NCI-H1105 (cell line): ENCODE measurements around the gene CAGE1.
"Not testable (repeated sequence)": the region's sequence is repeated elsewhere in the genome, so short reads cannot be mapped to it uniquely, and the experiment has no call there.

Source experiments
- DNase-seq: peaks from one replicate; lab custom pipeline; 2025; lab: John Stamatoyannopoulos, UW

The CAGE1 gene

DNA sequence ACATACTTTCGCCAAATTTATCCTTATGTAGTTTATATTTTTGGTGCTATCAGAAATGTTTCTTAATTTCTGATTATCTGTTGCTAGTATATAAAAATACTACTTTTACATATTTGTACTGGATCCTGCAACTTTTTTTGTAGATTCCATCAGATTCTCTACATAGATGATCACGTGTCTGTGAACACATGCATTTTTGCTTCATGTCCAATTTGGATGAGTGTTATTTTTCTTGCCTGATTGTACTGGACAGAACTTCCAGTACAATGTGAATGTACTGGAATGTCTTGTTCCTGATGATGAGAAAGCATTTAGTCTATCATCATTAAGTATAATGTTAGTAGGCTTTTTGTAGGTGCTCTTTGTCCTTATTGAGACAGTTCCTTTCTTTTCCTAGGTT, 51.5 kb downstream of the CAGE1 start:
- DNase-seq = no peak

DNA sequence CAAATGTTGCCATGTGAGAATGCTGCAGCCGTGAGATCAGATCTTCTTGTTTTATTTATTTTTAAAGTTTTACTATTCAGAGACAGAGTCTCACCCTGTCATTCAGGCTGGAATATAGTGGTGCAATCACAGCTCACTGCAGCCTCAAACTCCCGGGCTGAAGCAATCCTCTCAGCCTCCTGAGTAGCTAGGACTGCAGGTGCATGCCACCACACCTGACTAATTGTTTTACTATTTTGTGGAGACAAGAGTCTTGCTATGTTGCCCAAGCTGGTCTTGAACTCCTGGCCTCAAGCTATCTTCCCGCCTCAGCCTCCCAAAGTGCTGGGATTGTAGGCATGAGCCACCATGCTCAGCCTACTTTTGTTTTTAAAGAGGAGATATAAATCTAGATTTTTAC, 54.0 kb downstream of the CAGE1 start:
- DNase-seq = no peak

DNA sequence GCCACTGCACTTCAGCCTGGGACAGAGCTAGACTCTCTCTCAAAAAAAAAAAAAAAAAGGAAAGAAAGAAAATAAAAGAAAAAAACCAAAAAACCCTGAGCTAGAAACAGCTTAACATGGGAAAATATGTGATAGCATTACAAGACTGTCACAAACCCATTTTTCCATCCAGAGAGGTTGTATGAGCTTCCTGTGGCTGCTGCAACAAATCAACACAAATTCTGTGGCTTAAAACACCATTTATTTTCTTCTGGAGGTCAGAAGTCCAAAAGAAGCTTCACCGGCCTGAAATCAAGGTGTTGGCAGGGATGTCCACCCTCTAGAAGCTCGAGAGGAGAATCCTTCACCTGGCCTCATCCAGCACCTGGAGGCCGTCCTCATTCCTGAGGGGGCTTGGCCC, 54.9 kb downstream of the CAGE1 start:
- DNase-seq = no peak

DNA sequence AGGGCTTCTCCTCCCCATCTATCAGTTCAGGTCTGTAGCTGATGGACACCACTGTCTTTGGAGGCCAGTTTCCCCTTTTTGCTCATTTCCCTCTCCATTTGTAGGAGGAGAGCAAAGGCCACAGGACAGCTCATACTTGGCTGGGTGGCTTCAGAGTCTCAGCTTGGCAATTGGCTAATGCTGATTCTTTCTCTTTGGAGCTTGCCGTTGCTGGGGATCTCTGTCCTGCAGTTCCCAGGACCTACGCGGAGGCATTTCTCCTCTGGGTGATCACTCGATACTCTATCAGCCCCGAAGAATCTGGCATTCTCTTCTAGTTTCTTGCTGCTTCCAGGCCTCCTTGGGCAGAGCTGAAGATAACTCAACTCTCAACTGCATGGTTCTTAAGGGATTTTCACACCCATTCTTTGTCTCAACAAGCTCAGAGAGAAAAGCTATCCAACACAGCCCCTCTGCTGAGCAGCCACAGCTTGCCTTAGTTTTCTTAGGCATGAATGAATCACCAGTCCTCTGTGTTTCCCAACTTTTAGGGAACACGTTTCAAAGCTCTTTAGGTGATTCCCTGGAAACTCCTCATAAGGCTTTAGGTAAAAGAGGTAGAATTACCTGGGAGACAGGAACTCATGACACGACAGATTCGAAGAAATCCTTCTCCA, 57.3 kb downstream of the CAGE1 start:
- DNase-seq = no peak

DNA sequence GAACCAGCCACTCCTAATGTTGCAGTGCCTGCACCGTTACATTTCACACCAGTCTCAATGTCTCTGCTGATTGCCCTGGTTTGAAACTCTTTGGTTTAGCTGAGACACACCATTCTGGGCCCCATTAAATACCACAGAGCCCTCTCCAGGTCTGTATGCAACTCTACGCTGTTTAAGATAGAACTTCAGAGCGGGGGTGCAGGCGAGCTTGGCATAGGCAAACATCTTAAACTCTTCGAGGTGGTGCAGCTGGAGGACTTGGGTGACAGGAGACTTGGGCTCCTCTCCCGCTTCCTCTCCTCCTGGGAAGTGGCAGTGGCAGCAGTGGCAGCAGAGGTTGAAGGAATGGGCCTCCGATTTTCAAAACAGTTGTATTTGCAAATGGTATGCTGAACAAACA, 58.1 kb downstream of the CAGE1 start:
- DNase-seq = no peak

DNA sequence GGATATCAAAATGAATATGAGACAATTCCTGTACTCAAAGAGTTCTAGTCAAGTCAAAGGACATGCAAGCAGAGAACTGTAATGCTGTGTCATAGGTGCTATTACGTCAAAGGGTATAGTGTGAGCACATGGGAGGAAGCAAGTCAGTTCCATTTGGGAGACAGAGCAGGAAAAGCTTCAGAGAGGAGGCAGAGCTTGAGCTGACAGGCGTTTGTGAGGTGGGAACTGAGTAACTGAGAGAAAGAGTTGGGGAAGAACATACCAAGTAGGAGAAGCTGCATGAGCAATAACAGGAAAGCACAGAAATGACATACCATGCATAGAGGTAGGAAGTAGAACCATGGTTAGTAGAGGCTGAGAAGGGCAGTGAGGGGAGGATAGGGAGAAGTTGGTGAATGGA, 61.3 kb downstream of the CAGE1 start:
- no peak for DNase-seq

DNA sequence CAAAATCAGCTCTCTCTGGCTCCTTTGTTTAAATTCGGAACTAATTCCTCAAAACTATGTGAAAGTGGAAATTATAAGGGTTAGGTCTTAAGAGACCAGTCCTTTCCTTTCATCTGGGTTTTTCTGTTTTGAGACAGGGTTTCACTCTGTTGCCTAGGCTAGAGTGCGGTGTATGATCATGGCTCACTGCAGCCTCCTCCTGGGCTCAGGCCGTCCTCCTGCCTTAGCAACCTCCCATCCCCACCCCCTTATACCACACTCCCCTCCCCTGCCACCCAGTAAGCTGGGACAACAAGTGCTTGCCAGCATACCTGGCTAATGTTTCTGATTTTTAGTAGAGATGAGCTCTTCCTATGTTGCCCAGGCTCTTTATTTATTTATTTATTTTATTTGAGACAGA, 63.8 kb downstream of the CAGE1 start:
- DNase-seq = no peak

DNA sequence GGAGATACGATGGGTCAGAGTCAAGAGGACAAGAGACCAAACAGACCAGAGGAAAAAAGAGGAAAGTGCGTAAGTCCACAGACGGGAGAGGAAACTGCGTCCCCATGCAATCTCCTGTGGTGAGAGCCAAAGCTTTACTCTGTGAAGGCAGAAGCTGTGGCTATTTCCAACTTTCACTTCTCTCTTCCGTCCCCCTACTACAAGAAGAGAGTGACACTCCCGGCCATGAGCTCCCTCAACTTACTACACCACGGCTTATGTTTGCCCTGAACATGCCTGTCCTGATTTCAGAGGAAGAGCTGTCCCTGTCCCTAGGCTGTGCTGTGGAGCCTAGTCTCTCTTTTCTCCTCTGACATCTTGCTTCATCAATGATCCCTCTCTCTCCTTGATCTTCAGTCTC, 65.0 kb downstream of the CAGE1 start:
- no peak for DNase-seq

DNA sequence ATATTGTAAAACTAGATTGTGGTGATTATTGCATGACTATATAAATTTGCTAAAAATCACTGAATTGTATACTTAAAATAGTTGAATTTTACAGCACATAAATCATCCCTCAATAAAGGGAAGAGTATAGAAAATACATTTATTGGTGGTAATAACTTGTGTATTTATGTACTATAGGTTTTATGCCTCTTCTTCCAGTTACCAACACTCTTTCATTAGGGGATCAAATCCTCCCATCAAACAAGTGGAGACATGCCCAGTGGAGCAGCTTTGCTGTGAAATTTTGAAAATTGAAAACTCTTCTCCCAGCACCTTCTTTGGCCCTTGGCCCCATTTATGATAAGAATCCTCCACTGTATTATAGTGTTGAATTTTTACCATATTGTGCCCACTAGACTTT, 66.5 kb downstream of the CAGE1 start:
- no peak for DNase-seq

DNA sequence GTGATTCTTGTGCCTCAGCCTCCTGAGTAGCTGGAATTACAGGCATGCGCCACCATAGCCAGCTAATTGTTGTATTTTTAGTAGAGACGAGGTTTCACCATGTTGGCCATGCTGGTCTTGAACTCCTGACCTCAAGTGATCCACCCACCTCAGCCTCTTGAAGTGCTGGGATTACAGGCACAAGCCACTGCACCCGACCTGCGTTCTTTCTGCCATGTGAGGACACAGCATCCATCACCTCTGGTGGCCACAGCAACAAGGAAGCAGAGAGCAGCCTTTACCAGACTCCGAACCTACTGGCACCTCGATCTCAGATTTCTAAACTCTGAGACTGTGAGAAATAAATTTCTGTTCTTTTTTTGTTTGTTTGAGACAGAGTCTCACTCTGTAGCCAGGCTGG, 67.7 kb downstream of the CAGE1 start:
- DNase-seq = not testable (repeated sequence)

DNA sequence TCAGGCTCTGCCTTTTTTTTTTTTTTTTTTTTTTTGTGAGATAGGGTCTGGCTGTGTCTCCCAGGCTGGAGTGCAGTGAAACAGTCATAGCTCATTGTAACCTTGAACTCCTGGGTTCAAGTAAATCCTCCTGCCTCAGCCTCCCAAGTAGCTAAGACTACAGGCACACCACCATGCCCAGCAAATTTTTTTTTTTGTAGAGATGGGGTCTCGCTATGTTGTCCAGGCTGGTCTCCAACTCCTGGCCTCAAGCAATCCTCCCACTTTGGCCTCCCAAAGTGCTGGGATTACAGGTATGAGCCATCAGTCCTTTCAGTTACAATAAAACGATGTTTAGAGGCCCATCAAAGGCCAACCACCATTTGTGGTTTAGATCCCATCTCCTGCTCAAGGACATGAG, 70.1 kb downstream of the CAGE1 start:
- DNase-seq = not testable (repeated sequence)

DNA sequence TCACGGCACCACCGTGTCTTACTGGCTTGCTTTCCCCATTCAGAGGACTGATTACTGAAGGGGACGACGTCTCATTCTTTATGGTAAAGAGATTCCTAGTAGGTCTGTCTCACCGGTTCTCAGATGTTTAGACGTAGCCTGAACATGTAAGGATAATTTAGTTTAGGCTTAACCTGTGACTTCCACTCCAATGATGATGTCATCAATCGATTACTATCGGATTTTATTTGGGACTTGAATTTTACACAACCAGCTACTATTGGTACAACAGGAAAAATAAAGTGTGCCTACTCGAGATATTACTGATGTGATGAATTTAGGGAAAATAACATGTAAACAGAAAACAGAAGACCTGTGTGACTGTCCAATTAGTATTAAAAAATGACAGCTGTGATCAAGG, 72.0 kb downstream of the CAGE1 start:
- DNase-seq = no peak

DNA sequence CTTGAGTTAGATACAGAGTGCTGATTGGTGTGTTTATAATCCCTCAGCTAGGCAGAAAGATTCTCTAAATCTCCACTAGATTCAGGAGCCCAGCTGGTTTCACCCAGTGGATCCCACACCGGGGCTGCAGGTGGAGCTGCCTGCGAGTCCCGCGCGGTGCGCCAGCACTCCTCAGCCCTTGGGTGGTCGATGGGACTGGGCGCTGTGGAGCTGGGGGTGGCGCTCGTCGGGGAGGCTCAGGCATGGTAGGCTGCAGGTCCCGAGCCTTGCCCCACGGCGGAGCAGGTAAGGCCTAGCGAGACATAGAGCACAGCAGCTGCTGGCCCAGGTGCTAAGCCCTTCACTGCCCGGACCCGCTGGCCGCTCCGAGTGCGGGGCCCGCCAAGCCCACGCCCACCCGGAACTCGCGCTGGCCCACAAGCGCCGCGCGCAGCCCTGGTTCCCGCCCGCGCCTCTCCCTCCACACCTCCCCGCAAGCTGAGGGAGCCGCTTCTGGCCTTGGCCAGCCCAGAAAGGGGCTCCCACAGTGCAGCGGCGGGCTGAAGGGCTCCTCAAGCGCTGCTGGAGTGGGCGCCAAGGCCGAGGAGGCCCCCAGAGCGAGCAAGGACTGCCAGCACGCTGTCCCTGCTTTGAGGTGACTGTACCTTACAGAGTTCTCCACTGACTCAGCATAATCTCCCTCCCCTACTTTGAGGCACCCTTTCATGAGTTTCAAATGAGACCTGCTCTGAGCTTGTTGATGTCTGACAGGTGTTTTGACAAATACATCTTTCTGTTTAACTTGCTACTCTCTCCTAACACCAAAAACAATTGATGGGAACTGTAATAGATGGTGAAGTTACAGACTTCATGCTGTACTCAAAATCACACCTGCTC, 72.6 kb downstream of the CAGE1 start:
- DNase-seq = no peak

DNA sequence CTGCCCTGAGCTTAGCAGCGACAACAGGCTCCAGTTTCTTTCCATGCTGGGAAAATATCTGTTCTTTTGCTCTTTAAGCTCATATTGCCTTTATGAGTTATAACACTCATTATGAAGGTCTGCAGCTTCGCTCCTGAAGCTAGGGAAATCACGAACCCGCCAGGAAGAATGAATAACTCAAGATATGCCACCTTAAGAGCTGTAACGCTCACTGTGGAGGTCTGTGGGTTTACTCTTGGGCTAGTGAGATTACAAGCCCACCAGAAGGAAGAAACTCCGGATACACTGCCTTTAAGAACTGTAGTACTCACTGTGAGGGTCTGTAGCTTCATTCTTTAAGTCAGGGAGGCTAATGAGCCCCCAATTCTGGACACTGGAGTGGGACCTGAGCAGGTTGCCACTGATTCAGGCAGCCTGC, 73.6 kb downstream of the CAGE1 start:
- DNase-seq = no peak

DNA sequence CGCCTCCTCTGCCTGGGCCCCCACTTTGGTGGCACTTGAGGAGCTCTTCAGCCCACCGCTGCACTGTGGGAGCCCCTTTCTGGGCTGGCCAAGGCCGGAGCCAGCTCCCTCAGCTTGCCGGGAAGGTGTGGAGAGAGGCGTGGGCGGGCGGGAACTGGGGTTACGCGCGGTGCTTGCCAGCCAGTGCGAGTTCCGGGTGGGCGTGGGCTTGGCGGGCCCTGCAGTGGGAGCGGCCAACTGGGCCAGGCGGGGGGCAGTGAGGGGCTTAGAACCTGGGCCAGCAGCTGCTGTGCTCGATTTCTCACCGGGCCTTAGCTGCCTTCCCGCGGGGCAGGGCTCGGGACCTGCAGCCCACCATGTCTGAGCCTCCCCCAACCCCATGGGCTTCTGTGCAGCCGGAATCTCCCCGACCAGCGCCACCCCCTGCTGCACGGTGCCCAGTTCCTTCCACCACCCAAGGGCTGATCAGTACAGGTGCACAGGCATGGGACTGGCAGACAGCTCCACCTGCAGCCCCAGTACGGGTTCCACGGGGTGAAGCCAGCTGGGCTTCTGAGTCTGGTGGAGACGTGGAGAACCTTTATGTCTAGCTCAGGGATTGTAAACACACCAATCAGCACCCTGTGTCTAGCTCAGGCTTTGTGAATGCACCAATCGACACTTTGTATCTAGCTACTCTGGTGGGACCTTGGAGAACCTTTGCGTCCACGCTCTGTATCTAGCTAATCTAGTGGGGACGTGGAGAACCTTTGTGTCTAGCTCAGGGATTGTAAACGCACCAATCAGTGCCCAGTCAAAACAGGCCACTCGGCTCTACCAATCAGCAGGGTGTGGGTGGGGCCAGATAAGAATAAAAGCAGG, 74.2 kb downstream of the CAGE1 start:
- not testable (repeated sequence) for DNase-seq

DNA sequence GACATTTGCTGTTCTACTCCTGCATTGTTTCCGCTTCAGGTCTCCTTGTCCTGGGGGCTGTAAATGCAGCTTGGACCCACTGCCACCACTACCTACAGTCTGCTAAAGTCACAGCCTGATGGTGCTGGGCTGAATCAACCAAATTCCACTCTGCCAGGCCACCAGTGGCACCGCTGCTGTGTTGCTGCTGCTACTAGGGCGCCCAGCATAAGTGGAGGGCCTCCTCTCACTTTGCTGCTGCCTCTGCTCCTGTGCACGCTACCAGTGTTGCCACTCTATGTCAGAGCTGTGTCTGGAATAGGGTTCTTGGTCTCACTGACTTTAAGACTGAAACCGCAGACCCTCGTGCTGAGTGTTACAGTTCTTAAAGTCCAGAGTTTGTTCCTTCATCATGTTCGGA, 75.1 kb downstream of the CAGE1 start:
- no peak for DNase-seq

DNA sequence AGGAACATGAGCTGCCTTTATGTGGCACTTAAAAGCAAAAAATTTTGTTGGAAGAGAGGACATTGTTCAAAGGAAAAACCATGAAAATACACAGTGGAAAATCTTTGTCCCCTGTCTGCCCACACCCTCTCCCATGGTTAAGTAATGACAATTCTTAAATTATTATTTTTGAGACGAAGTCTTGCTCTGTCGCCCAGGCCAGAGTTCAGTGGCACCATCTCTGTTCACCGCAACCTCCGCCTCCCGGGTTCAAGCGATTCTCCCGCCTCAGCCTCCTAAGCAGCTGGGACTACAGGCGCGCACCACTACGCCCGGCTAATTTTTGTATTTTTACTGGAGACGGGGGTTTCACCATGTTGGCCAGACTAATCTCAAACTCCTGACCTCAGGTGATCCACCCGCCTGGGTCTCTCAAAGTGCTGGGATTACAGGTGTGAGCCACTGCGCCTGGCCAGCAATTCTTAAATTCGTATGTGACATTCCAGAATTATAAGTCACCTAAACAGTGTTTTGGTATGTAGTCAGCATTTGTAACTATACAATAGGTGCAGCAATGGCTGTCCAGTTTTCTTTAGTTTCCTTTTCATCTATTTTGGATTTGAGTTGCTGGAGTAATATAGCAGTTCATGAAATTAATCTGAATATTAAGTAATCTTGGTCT, 75.9 kb downstream of the CAGE1 start:
- DNase-seq = no peak

DNA sequence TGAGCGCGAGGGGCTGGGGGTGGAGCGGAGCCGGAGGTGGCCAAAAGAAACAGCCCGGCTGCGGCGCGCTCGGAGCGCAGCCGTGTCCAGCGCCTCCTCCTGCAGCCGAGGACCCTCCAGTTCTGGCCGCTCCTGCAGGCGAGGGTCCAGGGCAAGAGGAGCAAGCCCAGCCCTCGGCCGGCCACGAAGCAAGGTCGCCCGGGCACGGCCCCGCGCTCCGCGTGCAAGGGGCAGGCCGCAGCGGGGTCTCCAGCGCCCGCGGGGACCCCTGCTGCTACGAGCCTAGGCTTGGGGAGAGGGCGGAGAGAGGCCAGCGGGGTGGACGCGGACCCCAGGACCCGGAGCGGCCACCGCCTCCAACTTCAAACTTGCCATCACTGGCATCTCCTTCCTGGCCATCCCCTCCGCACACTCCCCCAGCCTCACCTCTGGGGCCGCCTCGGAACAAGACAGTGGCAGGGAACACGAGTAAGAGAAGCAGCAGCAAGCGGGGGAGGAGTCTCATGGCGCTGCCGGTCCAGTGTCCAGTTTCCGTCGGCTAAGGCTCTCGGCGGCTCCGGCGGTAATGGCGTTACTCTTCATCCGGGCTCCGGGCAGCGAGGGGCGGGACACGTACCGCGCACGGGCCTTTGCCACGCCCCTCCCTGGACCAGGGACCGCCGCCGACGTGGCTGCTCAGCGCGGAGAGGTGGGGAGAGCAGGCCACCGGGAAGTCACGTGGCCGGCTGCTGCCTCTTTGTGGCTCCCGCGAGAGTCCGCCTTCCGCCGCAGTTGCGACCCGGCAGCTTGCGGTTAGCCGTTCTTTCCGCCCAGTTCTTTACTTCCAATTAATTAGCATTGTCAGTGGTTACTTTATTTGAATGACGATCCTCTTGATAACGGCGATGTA, 76.7 kb downstream of the CAGE1 start, which contains the start of gene SSR1:
Gene SSR1, minus strand, starts transcription at position 584 of the 889 bp plus-strand sequence. Its CDS starts 79 bp downstream, at position 505.
- peak; percentile 96 for DNase-seq

DNA sequence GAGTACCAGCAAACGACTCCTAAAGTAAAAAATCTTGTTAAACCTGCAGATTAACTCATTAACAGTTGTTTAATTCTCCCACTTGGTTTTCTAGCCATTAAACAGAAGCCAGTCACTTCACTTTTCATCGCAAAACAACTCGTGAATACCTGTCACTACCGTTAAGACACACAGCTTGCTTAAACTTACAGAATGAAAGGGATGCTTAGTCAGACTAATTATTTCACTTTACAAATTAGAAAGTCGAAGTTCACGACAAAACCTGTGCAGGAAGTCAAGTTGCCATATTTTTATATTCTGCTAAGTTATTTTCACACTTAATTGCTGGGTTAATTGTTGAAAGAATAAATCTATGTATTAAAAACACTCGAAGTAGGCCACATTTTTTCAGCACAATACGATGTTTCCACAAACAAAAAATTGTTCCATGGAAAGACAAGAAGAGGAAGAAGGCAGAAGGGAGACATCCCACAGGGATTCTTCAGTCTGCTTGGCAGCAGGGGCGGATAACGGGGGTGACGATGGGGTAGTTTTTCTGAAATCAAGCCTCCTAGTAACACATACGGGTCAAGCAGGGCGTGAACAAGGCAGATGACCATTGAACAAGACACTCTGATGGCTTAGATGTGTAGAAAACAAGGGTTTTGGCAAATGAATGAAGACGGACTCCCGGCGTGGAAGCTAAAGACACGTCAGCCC, 77.5 kb downstream of the CAGE1 start:
- DNase-seq = no peak

DNA sequence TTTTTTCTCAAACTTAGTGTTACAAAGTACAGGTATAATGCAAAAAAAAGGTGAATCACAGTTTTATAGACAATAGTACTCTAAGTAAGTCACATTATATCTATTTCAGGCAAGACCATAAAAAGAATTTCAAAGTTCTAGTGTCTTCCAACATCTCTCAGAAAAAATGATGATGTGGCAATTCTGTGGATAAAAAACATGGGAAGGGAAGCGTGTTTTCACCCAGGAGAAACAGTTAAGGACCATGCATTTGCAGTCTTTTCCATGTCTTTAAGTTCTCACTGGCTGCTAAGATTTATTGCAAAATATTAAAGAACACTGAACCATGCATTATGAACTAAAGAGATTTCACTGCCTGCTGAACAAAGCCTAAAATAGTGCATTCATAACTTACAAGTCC, 78.4 kb downstream of the CAGE1 start:
- DNase-seq = no peak
